ENCODE data around the gene PTPRM.

- TF ChIP-seq ZNF274 (IDR thresholded peaks at IDR 0.05; ENCODE audit: low read depth, low read length) (no peak), SUZ12 (IDR thresholded peaks at IDR 0.05; ENCODE audit: extremely low read depth, insufficient read depth, insufficient read length) (no peak)
Measured at GRCh38 chr18:8379187-8379941, 812.2 kb downstream of the PTPRM start.
